Suppressor macrophage treated with lipopolysaccharide for 1 hour (primary cell): ENCODE results near the gene PRKD1.
A peak's percentile ranks its signal among the peaks of the same experiment; 100 is the strongest.

Experiments used
- DNase-seq, 3 donors: peaks; one replicate each; pipeline ENCODE4 v3.0.0-alpha.2; 2020 to 2022

Gene PRKD1

DNA sequence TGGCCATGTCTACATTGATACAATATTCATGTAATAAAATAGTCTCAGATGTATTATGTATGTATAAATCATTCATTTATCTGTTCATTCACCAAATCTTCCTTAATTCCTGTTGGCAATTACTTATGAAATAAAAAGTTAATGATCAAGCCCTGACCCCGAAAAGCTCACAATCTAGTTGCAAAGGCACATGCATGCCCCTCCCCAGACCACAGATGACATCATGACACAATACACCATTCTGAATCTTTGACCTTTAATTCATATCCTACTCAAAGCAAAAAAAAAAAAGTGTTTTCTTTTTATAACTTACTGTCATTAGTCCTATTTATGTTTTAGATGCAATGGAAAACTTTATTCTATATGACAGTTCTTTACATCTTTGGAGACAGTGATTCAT is 346.9 kb downstream of the PRKD1 start:
- DNase-seq = no peak

DNA sequence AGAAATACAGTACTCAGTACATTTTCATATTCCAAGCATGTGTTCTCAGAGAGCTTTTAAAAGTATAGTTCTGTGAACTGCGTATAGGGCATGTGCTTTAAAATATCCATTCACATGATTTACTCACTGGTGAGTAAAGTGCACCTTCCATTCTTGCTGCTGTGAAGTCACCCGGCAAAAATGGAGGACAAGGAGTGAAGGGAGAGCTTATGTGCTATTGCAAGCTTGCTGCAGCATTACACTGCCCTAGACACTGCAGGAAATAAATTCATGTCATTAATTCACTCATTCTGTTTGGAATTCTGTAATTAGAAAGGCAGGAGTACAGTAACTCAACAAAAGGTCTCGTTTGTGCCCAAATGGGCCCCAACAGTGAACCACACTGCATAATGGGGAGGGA is 347.8 kb downstream of the PRKD1 start:
- no peak for DNase-seq

DNA sequence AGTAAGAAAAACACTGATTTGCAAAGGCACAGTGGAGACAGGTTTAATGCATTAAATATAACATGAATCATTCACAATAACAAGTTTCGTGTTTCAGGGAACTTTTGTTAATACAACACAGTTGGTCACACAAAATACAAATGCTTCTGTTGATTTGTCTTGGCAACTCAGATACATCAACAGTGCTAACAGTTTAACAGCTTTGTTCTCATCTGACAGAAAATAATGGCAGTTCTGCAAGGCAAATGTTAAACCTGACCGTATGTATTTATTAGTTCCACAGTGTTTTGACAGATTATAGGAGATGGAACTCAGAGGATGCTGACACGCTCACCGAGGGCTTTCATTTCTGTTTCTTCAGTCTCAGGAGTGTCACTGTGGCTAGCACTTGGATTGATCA is 350.7 kb downstream of the PRKD1 start:
- no peak for DNase-seq

DNA sequence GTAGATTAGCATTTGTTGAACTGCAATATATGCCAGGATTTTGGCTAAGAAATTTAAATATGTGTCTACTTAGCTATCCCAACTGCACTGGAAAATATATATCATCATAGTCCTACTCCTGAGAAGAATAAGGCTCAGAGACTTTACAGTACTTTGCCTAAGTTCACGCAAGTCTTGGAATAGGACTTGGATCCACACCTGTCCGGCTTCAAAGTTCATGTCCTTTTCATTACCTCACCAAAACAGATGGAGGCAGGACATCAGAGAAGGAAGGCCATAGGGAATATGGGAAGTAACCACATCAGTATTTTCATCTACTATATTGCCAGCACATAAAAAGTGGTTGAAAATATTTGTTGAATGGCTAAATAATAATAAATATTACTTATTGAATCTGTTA is 358.5 kb downstream of the PRKD1 start:
- no peak for DNase-seq

DNA sequence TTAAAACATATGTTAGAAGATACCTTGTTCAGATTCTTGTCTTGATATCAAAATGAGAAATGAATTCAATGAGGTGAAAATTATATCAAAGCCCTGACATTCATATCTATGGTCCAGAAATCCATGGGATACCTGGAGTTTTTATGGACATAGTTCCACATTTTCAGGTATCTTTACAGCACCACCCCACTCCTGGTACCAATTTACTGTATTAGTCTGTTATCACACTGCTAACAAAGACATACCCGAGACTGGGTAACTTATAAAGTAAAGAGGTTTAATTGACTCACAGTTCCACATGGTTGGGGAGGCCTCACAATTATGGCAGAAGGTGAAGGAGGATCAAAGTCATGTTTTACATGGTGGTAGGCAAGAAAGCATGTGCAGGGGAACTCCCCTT is 361.5 kb downstream of the PRKD1 start:
- no peak for DNase-seq

DNA sequence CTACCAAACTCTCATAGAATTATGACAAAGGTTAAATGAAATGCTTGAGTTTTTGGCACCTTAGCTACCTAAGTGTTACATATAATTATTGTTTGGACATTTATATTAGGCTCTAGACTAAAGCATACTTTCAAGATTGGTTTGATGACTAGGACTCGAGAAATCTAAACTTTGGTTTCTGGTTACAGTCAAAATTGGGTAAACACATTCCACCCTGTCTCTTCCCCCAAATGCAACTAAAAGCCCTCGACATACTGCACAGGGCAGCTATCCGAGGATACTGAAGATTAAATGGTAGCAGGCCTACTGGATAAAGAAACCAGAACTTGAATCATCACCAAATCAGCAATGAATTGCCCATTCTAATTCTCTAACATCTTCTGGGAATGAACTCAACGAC is 369.1 kb downstream of the PRKD1 start:
- no peak for DNase-seq

DNA sequence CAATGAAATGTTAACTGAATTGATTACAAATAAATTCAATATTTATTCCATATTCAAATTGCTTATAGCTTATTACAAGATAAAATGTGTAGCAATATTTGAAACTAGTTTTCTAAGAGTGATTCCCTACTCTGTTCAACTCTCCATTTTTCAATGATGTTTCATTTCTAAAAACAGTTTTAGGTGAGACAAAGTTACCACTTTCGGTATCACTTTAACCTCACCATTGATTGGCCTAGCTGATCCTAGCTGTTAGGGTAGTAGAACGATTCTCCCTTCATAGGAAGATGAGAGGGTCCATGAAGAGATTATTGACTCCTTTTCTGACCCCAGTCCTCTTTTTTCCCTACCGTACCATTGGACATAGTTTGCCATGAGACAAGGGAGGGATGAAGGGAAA is 373.3 kb downstream of the PRKD1 start:
- no peak for DNase-seq

DNA sequence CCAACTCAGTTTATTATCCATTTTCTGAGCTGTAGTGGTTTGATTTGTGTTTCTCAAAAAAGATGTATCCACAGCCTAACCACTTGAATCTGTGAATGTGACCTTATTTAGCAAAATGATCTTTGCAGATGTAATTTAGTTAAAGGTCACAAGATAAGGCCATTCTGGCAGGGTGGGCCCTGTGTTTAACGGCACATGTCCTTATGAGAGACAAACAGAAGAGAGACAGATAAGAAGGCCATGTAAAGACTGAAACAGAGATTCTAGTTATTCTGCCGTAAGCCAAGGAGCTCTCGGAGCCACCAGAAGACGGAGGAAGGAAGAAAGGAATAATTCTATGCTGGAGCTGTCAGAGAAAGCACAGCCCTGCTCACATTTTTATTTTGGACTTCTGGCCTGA is 374.2 kb downstream of the PRKD1 start:
- DNase-seq = no peak

DNA sequence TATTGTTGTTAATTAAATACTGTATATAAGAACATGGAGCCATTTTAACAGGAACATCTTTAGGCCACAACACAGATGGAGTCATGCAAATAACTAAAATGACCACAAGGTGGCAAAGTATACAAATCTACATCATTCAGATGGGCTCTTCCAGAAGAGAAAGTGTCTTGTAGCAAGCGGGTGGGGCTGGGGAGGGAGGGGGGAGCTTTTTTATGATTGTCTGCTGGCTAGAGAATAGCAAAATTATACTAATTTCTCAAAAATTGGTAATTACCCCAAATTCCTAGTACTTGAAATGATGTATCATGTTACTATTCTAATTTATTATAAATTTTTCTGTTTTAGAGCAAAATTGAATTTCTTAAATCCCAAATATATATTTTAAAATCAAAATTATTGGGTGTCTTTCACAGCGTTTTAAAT is 378.7 kb downstream of the PRKD1 start:
- DNase-seq = peak; percentile 34 to 59 (median 51)

DNA sequence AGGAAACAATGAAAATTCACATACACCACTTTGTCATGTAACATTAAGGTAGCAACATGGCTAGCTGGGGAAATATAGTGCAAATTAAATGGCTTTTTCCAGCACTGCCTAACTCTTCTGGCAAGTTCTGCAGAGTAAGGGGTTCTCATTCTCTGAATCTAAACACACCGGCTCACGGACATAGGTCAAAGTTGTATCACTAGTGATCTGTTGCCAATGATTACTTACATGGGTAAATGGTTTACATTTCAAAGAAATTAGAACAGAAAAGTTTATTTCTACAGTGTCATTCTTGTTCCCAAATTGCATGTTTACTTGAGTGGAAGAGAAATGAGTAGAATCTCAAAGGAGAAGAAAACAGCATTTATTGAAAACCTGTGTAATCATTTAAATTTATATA is 381.9 kb downstream of the PRKD1 start:
- DNase-seq = no peak

DNA sequence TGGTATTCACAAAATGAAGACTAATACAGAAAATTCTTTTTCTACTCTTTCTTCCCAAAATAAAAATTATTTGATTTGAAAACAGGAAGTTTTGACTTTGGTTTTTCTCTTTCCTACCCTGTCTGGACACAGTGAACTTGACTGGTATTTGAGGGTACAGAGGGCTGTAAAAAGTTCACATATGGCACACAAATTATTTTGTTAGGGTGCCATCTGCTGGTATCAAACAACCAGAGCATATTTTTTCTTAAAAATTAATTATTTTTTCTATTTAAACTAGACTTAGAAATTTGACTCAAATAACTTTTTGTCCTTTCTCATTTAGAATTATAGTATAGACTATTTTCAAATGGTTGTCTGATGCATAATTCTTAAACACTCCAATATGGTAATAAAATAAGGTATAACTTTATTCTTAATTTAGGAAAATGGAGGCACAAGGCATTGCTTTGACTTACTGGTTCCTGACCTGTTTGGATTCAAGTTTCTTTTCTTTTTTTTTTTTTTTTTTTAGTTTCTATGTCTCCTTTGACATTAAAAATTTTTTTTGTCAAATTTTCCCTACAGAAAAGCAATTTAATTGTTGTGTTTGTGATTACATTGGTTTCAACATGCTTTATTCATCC is 390.6 kb downstream of the PRKD1 start:
- DNase-seq = peak in 2 of 3 donors; percentile 11 to 21

DNA sequence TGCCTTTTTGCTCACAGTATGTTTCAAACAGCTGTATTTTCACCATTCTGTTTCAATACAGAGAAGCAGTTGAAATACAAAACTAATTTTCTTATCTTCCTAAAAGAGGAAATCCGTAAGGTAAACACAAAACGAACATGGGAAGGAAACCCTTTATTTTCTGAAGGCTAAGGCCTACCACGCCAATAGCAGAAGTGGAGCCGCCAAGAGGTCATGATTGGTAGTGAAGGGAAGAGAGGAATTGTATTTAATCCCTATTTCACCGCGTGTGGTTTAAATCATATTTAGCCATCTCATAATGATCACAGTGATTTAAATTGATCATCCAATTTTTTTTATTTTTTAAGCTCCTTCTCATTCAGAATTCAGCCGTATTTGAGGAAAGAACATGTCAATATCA is 398.2 kb downstream of the PRKD1 start:
- peak in 2 of 3 donors; percentile 3 to 12 for DNase-seq

DNA sequence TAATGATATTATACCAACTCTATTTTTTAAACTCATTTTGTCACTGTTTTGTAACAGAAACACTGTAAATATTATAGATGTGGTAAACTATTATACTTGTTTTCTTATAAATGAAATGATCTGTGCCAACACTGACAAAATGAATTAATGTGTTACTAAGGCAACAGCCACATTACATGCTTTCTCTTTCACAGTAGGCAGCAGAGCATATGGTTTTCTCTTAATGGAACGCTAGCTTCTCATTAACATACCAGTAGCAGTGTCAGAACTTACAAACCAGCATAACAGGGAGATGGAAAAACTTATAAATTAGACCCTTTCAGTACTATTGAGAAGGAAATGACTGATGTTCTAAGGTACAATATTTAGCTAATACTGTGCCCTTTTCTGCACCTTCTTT is 398.8 kb downstream of the PRKD1 start:
- DNase-seq = no peak

DNA sequence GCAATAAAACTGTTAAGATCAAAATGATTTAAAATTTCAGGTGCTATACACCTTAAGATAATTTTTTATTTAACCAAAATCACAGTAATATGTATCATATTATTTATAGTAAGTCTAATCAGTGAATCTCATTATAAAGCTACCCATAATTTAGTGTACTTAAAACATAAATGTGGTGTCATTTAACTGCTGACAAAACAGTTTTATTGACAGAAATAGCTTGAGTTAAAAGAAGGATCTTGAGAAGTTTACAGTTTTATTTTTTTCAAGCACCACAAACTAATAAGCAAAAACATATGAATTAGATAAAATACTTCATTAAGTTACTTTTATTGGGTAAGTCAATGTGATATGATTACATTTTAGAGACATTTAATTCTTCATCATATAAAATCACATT is 400.4 kb downstream of the PRKD1 start:
- DNase-seq = no peak
